Effector memory CD4-positive, alpha-beta T cell (primary cell): Measurements from ENCODE around the gene INTU.
"Not testable (repeated sequence)": the region's sequence is repeated elsewhere in the genome, so short reads cannot be mapped to it uniquely, and the experiment has no call there.

Experiments
- DNase-seq, 3 donors: peaks; one replicate each; pipeline ENCODE4 v3.0.0-alpha.2; 2020
- H3K27ac ChIP-seq: 2 replicates; pipeline ENCODE4 v1.7.0; 2013; ENCODE audit warnings: mild to moderate bottlenecking, low read length, moderate library complexity; ENCODE audit not compliant: insufficient read depth, poor library complexity, severe bottlenecking
- H3K27me3 ChIP-seq: replicated peaks from 2 replicates; pipeline ENCODE4 v1.7.0; 2013; ENCODE audit warnings: mild to moderate bottlenecking, low read length; ENCODE audit not compliant: insufficient read depth, control insufficient read depth, poor library complexity, severe bottlenecking
- H3K36me3 ChIP-seq: 2 replicates; pipeline ENCODE4 v1.7.0; 2013; ENCODE audit warnings: mild to moderate bottlenecking, low read length, moderate library complexity; ENCODE audit not compliant: control insufficient read depth, insufficient read depth
- H3K4me1 ChIP-seq: 2 replicates; pipeline ENCODE4 v1.7.0; 2013; ENCODE audit warnings: low read length, mild to moderate bottlenecking; ENCODE audit not compliant: control insufficient read depth, insufficient read depth, poor library complexity, severe bottlenecking
- H3K4me3 ChIP-seq: 2 replicates; pipeline ENCODE4 v1.7.0; 2013; ENCODE audit warnings: low read length, low read depth, mild to moderate bottlenecking; ENCODE audit not compliant: insufficient read depth, poor library complexity, severe bottlenecking
- H3K9me3 ChIP-seq: 2 replicates; pipeline ENCODE4 v1.7.0; 2013; ENCODE audit warnings: mild to moderate bottlenecking, low read length, moderate library complexity; ENCODE audit not compliant: control insufficient read depth
- total RNA-seq, 3 donors: gene quantifications; one replicate each; lab custom pipeline; 2026; lab: John Stamatoyannopoulos, UW

INTU gene
- total RNA-seq, result 0 reads per million in 3 donors

GRCh38 chr4:127632420-127633403, at the start of gene INTU:
INTU (plus strand) TSS chr4:127632957; CDS start chr4:127633035, 78 bp downstream.
- no peak for DNase-seq
- Histone ChIP-seq H3K4me1 (no peaks in the 10 kb centered on the region), H3K4me3 (peak within 1 kb of the TSS; percentile 29), H3K36me3 (no peaks in the 10 kb centered on the region), H3K27ac (no peak within 1 kb of the TSS), H3K9me3 (no peaks in the 10 kb centered on the region), H3K27me3 (peaks cover 5% of the 10 kb centered on the region)

GRCh38 chr4:127586496-127586895, 46.3 kb upstream of the INTU start:
- not testable (repeated sequence) for H3K4me3 ChIP-seq, H3K4me1 ChIP-seq, H3K36me3 ChIP-seq, DNase-seq, H3K27ac ChIP-seq, H3K27me3 ChIP-seq, H3K9me3 ChIP-seq

- H3K9me3 ChIP-seq, result no peaks in the 10 kb centered on the region
- DNase-seq, result no peak
- no peaks in the 10 kb centered on the region for H3K27me3 ChIP-seq
- H3K27ac ChIP-seq, result no peak overlapping the region
- no peak overlapping the region for H3K4me3 ChIP-seq
- no peaks in the 10 kb centered on the region for H3K4me1 ChIP-seq
- no peaks in the 10 kb centered on the region for H3K36me3 ChIP-seq
These were observed 45.7 kb upstream of the INTU start for GRCh38 chr4:127586922-127587571.

- not testable (repeated sequence) for DNase-seq, H3K27ac ChIP-seq, H3K27me3 ChIP-seq
These were observed 43.6 kb upstream of the INTU start for GRCh38 chr4:127589153-127589552.

GRCh38 chr4:127598656-127599055, 34.1 kb upstream of the INTU start:
- Histone ChIP-seq H3K4me1 (no peaks in the 10 kb centered on the region), H3K27me3 (no peaks in the 10 kb centered on the region), H3K27ac (no peak overlapping the region), H3K36me3 (no peaks in the 10 kb centered on the region), H3K4me3 (no peak overlapping the region), H3K9me3 (no peaks in the 10 kb centered on the region)
- DNase-seq, result no peak

More at GRCh38 chr4:127589153-127589552, 43.6 kb upstream of the INTU start:
- not testable (repeated sequence) for H3K4me1 ChIP-seq, H3K36me3 ChIP-seq, H3K4me3 ChIP-seq, H3K9me3 ChIP-seq

GRCh38 chr4:127601029-127601428, 31.7 kb upstream of the INTU start:
- Histone ChIP-seq H3K4me3 (no peak overlapping the region), H3K36me3 (no peaks in the 10 kb centered on the region), H3K4me1 (no peaks in the 10 kb centered on the region), H3K27ac (no peak overlapping the region), H3K9me3 (no peaks in the 10 kb centered on the region), H3K27me3 (no peaks in the 10 kb centered on the region)
- no peak for DNase-seq

- no peak overlapping the region for H3K4me3 ChIP-seq
- H3K4me1 ChIP-seq, result no peaks in the 10 kb centered on the region
- DNase-seq, result no peak
- H3K36me3 ChIP-seq, result no peaks in the 10 kb centered on the region
- H3K27me3 ChIP-seq, result no peaks in the 10 kb centered on the region
- H3K27ac ChIP-seq, result no peak overlapping the region
- no peaks in the 10 kb centered on the region for H3K9me3 ChIP-seq
These were observed 27.6 kb upstream of the INTU start for GRCh38 chr4:127604949-127605709.

GRCh38 chr4:127606823-127607222, 25.9 kb upstream of the INTU start:
- no peak for DNase-seq
- no peaks in the 10 kb centered on the region for H3K9me3 ChIP-seq
- no peak overlapping the region for H3K27ac ChIP-seq
- H3K4me1 ChIP-seq, result no peaks in the 10 kb centered on the region
- no peak overlapping the region for H3K4me3 ChIP-seq
- no peaks in the 10 kb centered on the region for H3K27me3 ChIP-seq
- no peaks in the 10 kb centered on the region for H3K36me3 ChIP-seq

GRCh38 chr4:127609484-127609883, 23.3 kb upstream of the INTU start:
- Histone ChIP-seq H3K4me1 (no peaks in the 10 kb centered on the region), H3K4me3 (no peak overlapping the region), H3K27me3 (no peaks in the 10 kb centered on the region), H3K9me3 (no peaks in the 10 kb centered on the region), H3K27ac (no peak overlapping the region), H3K36me3 (no peaks in the 10 kb centered on the region)
- DNase-seq, result no peak
